DND-41 (cell line): ENCODE results near the gene KCNIP1.

Experiments used
- EZH2 ChIP-seq: IDR thresholded peaks from 3 replicates; pipeline ENCODE4 v1.6.1; 2012; ENCODE audit warnings: borderline replicate concordance, low read depth, mild to moderate bottlenecking, moderate library complexity, low read length, inconsistent platforms; ENCODE audit not compliant: severe bottlenecking
- TF ChIP-seq, protein P1 (sequence below): IDR thresholded peaks from 2 replicates; pipeline ENCODE4 v1.5.1; 2012; ENCODE audit warnings: borderline replicate concordance, low read length, moderate library complexity, mild to moderate bottlenecking; ENCODE audit not compliant: poor library complexity, severe bottlenecking; ENCODE audit errors: extremely low read depth

DNA sequence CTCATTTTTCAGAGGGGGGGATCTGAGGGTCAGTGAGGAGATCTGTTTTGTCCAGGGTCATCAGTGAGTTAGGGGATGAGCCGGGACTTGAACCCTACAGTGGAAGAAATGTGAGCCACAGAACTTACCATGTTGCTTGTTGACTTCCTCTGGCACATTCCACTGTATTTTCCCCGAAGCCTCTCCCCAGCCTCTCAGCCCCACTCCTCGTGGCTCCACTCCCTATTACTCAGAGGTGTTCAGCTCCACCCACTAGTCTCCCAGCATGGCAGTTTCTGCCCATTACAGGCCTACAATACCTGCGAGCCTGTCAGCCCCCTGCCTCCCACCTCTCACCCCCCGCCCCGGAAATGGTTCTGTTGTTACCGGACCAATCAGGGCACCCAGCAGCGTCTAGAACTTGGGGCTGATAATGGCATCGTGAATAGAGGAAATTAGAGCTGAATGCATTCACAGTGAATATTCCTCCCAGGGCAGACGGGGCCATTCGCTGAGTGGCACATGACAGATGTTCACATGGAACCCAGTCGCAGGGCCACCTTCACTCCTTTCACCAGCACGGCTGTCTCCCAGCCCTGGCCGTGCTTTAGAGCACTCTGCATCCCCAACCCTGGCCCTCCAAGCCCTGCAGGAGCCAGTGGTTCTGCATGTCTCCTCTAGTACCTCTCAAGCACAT lies 81.6 kb downstream of the KCNIP1 start:
- TF ChIP-seq, protein P1, sequence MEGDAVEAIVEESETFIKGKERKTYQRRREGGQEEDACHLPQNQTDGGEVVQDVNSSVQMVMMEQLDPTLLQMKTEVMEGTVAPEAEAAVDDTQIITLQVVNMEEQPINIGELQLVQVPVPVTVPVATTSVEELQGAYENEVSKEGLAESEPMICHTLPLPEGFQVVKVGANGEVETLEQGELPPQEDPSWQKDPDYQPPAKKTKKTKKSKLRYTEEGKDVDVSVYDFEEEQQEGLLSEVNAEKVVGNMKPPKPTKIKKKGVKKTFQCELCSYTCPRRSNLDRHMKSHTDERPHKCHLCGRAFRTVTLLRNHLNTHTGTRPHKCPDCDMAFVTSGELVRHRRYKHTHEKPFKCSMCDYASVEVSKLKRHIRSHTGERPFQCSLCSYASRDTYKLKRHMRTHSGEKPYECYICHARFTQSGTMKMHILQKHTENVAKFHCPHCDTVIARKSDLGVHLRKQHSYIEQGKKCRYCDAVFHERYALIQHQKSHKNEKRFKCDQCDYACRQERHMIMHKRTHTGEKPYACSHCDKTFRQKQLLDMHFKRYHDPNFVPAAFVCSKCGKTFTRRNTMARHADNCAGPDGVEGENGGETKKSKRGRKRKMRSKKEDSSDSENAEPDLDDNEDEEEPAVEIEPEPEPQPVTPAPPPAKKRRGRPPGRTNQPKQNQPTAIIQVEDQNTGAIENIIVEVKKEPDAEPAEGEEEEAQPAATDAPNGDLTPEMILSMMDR, result no peak
- TF ChIP-seq EZH2, result no peak
